K562 (cell line): ENCODE data around the gene FPR1.

Experiments
- CREB1 ChIP-seq, 2 experiments: sonication (generic) in 1 of 2; formaldehyde crosslinking in 1 of 2; IDR thresholded peaks; 2 replicates each; pipeline versions ENCODE4 v1.6.1 to v1.8.0; 2012 to 2022; ENCODE audit warnings: inconsistent platforms in 1 of 2, mild to moderate bottlenecking in 1 of 2, missing genetic modification reagents in 1 of 2, moderate library complexity in 1 of 2
- CTCF ChIP-seq, 3 experiments: IDR thresholded peaks in 2 of 3; conservative IDR thresholded peaks in 1 of 3; 2 replicates each; pipeline ENCODE4 v1.5.1; 2011 to 2012; ENCODE audit warnings: low read length in 3 of 3, mild to moderate bottlenecking in 3 of 3, control low read depth in 2 of 3, improper control_type of control experiment in 1 of 3, inconsistent platforms in 1 of 3, low read depth in 1 of 3, mixed read lengths in 1 of 3, moderate library complexity in 1 of 3; ENCODE audit not compliant: insufficient read depth in 2 of 3
- E2F5 ChIP-seq: sonication (generic); formaldehyde crosslinking; IDR thresholded peaks from 2 replicates; pipeline ENCODE4 v1.8.0; 2022; ENCODE audit warnings: mild to moderate bottlenecking, missing genetic modification reagents
- EGR1 ChIP-seq: fragments of 450-650 bp; conservative IDR thresholded peaks from 2 replicates; pipeline ENCODE4 v1.6.1; 2017; ENCODE audit warnings: mild to moderate bottlenecking
- GATAD2B ChIP-seq: fragments of 450-650 bp; IDR thresholded peaks from 2 replicates; pipeline ENCODE4 v1.6.1; 2017; ENCODE audit warnings: mild to moderate bottlenecking, borderline replicate concordance
- JUN ChIP-seq, 2 experiments: sonication (generic) in 1 of 2; formaldehyde crosslinking in 1 of 2; IDR thresholded peaks; 2 replicates each; pipeline versions ENCODE4 v1.6.1 to v1.8.0; 2012 to 2022; ENCODE audit warnings: borderline replicate concordance in 2 of 2, mild to moderate bottlenecking in 2 of 2, improper control_type of control experiment in 1 of 2, low read depth in 1 of 2, low read length in 1 of 2, missing genetic modification reagents in 1 of 2
- MNT ChIP-seq, 2 experiments: fragments of 450-650 bp; conservative IDR thresholded peaks; 2 replicates each; pipeline ENCODE4 v1.6.1; 2017; ENCODE audit warnings: mild to moderate bottlenecking in 2 of 2, moderate library complexity in 2 of 2
- RB1 ChIP-seq: fragments of 450-650 bp; IDR thresholded peaks from 2 replicates; pipeline ENCODE4 v1.6.1; 2017; ENCODE audit warnings: low read depth, mild to moderate bottlenecking
- TBP ChIP-seq: optimal IDR thresholded peaks from 2 replicates; pipeline ENCODE3; 2011; ENCODE audit warnings: low read depth, low read length, improper control_type of control experiment
- TEAD4 ChIP-seq, 2 experiments: sonication (generic) in 1 of 2; formaldehyde crosslinking in 1 of 2; IDR thresholded peaks; 2 replicates each; pipeline versions ENCODE4 v1.6.1 to v1.8.0; 2012 to 2022; ENCODE audit warnings: borderline replicate concordance in 1 of 2, inconsistent platforms in 1 of 2, low read length in 1 of 2, mild to moderate bottlenecking in 1 of 2, missing genetic modification reagents in 1 of 2
- ZNF274 ChIP-seq: IDR thresholded peaks from 2 replicates; pipeline ENCODE4 v1.6.1; 2011; ENCODE audit warnings: low read depth, mild to moderate bottlenecking, low read length, moderate library complexity, borderline replicate concordance
- ZNF512 ChIP-seq: IDR thresholded peaks from 2 replicates; pipeline ENCODE4 v1.6.1; 2016; ENCODE audit warnings: missing genetic modification characterization, missing compliant biosample characterization
- TF ChIP-seq, protein P1 (sequence below): fragments of 200-400 bp; formaldehyde crosslinking; IDR thresholded peaks from 2 replicates; pipeline ENCODE4 v1.6.1; 2017; ENCODE audit warnings: mild to moderate bottlenecking, low read depth, low read length, moderate library complexity
- TF ChIP-seq, protein P2 (sequence below), 3 experiments: fragments of 200-800 bp in 1 of 3; sonication (Bioruptor generic) in 1 of 3; sonication (generic) in 1 of 3; formaldehyde crosslinking in 1 of 3; IDR thresholded peaks; 2 replicates each; pipeline versions ENCODE4 v1.6.1 to v1.8.0; 2016 to 2022; ENCODE audit warnings: mild to moderate bottlenecking in 2 of 3, missing compliant biosample characterization in 2 of 3, missing genetic modification characterization in 2 of 3, missing genetic modification reagents in 1 of 3

- TF ChIP-seq ZNF512 (tag) (no peak), MNT (conservative IDR thresholded peaks at IDR 0.05) (no peak), EGR1 (no peak), CTCF (IDR thresholded peaks at IDR 0.05 in 2 of 3, conservative IDR thresholded peaks at IDR 0.05 in 1 of 3; ENCODE audit: insufficient read depth in 2 of 3, low read depth in 1 of 3, low read length in 3 of 3) (no peak), E2F5 (no peak), GATAD2B (no peak), RB1 (no peak), TBP (no peak), JUN (IDR thresholded peaks at IDR 0.05; ENCODE audit: borderline replicate concordance, low read depth, low read length) (no peak), JUN (CRISPR knock-in tag; IDR thresholded peaks at IDR 0.05; ENCODE audit: borderline replicate concordance) (no peak), CREB1 (IDR thresholded peaks at IDR 0.05) (no peak), CREB1 (CRISPR knock-in tag; IDR thresholded peaks at IDR 0.05) (no peak), TEAD4 (IDR thresholded peaks at IDR 0.05; ENCODE audit: low read length) (no peak), TEAD4 (CRISPR knock-in tag; IDR thresholded peaks at IDR 0.05; ENCODE audit: borderline replicate concordance) (no peak), ZNF274 (no peak)
- TF ChIP-seq, protein P1, sequence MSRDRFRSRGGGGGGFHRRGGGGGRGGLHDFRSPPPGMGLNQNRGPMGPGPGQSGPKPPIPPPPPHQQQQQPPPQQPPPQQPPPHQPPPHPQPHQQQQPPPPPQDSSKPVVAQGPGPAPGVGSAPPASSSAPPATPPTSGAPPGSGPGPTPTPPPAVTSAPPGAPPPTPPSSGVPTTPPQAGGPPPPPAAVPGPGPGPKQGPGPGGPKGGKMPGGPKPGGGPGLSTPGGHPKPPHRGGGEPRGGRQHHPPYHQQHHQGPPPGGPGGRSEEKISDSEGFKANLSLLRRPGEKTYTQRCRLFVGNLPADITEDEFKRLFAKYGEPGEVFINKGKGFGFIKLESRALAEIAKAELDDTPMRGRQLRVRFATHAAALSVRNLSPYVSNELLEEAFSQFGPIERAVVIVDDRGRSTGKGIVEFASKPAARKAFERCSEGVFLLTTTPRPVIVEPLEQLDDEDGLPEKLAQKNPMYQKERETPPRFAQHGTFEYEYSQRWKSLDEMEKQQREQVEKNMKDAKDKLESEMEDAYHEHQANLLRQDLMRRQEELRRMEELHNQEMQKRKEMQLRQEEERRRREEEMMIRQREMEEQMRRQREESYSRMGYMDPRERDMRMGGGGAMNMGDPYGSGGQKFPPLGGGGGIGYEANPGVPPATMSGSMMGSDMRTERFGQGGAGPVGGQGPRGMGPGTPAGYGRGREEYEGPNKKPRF = no peak
- TF ChIP-seq, protein P2, sequence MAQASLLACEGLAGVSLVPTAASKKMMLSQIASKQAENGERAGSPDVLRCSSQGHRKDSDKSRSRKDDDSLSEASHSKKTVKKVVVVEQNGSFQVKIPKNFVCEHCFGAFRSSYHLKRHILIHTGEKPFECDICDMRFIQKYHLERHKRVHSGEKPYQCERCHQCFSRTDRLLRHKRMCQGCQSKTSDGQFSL (CRISPR knock-in tag; IDR thresholded peaks at IDR 0.05) = no peak
- TF ChIP-seq, protein P2 (tag; IDR thresholded peaks at IDR 0.05) = no peak
Measured at GRCh38 chr19:51711702-51712101, 40.0 kb downstream of the FPR1 start.
